Measurements from ENCODE around the gene PELO.

PELO gene

GRCh38 chr5:52772668-52773067 is 15.0 kb upstream of the PELO start:
- DNase-seq (ENCODE audit: low spot score) = no peak

GRCh38 chr5:52773342-52773741 is 14.4 kb upstream of the PELO start:
- no peak for DNase-seq (ENCODE audit: low spot score)

- DNase-seq (ENCODE audit: low spot score) = no peak
These were observed 13.7 kb upstream of the PELO start for GRCh38 chr5:52774005-52774410.

GRCh38 chr5:52776116-52776515 is 11.6 kb upstream of the PELO start:
- DNase-seq (ENCODE audit: low spot score) = no peak

GRCh38 chr5:52777186-52777585 is 10.5 kb upstream of the PELO start:
- DNase-seq (ENCODE audit: low spot score) = no peak

GRCh38 chr5:52778781-52779180 is 8.9 kb upstream of the PELO start:
- no peak for DNase-seq (ENCODE audit: low spot score)

GRCh38 chr5:52779213-52779612 is 8.5 kb upstream of the PELO start:
- no peak for DNase-seq (ENCODE audit: low spot score)

- DNase-seq (ENCODE audit: low spot score) = no peak
These were observed 4.3 kb upstream of the PELO start for GRCh38 chr5:52783226-52783959.

- no peak for DNase-seq (ENCODE audit: low spot score)
These were observed 3.0 kb upstream of the PELO start for GRCh38 chr5:52784737-52785136.

- no peak for DNase-seq (ENCODE audit: low spot score)
These were observed 1.3 kb upstream of the PELO start for GRCh38 chr5:52786391-52786790.

GRCh38 chr5:52786949-52787599 is 642 bp upstream of the PELO start:
- no peak for DNase-seq (ENCODE audit: low spot score)

GRCh38 chr5:52788505-52788821 is 747 bp downstream of the PELO start:
- DNase-seq (ENCODE audit: low spot score) = no peak

GRCh38 chr5:52789378-52789777 is 1.7 kb downstream of the PELO start:
- no peak for DNase-seq (ENCODE audit: low spot score)

- DNase-seq (ENCODE audit: low spot score) = no peak
These were observed 2.1 kb downstream of the PELO start for GRCh38 chr5:52789851-52790250.

- no peak for DNase-seq (ENCODE audit: low spot score)
These were observed 3.6 kb downstream of the PELO start for GRCh38 chr5:52791366-52791765.

- no peak for DNase-seq (ENCODE audit: low spot score)
These were observed 6.8 kb downstream of the PELO start for GRCh38 chr5:52794519-52794918.

- no peak for DNase-seq (ENCODE audit: low spot score)
These were observed 8.3 kb downstream of the PELO start for GRCh38 chr5:52796031-52796430.

GRCh38 chr5:52796516-52797103 is 8.9 kb downstream of the PELO start:
- DNase-seq (ENCODE audit: low spot score) = no peak

GRCh38 chr5:52798938-52799337 is 11.2 kb downstream of the PELO start:
- DNase-seq (ENCODE audit: low spot score) = no peak

GRCh38 chr5:52799358-52799982 is 11.8 kb downstream of the PELO start:
- DNase-seq (ENCODE audit: low spot score) = peak; percentile 54

GRCh38 chr5:52799983-52800393 is 12.3 kb downstream of the PELO start:
- peak; percentile 85 for DNase-seq (ENCODE audit: low spot score)

GRCh38 chr5:52800394-52801213 is 12.9 kb downstream of the PELO start:
- DNase-seq (ENCODE audit: low spot score) = peak; percentile 42
